HepG2 (cell line): Measurements from ENCODE around the gene BID. TPM values are rescaled to one million over a fixed set of nuclear protein-coding genes. Genes with fewer than 3 reads are reported as not detected.
A peak's percentile ranks its signal among the peaks of the same experiment; 100 is the strongest.

Source experiments
- CAMTA2 ChIP-seq: sonication (generic); formaldehyde crosslinking; IDR thresholded peaks from 2 replicates; pipeline ENCODE4 v1.4.0; 2020; ENCODE audit warnings: mild to moderate bottlenecking, missing genetic modification reagents, borderline replicate concordance
- HMG20B ChIP-seq: conservative IDR thresholded peaks from 2 replicates; pipeline ENCODE4 v1.6.1; 2016; ENCODE audit warnings: missing genetic modification reagents, missing compliant biosample characterization
- KAT2B ChIP-seq: fragments of 150-350 bp; IDR thresholded peaks from 2 replicates; pipeline ENCODE4 v1.6.1; 2014; ENCODE audit warnings: low read depth, low read length, borderline replicate concordance
- KAT7 ChIP-seq: IDR thresholded peaks from 2 replicates; pipeline ENCODE4 v1.6.1; 2018; ENCODE audit warnings: borderline replicate concordance, missing compliant biosample characterization
- KDM1A ChIP-seq: IDR thresholded peaks from 2 replicates; pipeline ENCODE4 v1.6.1; 2016; ENCODE audit warnings: missing compliant biosample characterization
- KDM5B ChIP-seq: sonication (generic); formaldehyde crosslinking; IDR thresholded peaks from 2 replicates; pipeline ENCODE4 v1.4.0; 2020; ENCODE audit warnings: missing genetic modification reagents, mild to moderate bottlenecking, borderline replicate concordance
- NONO ChIP-seq, 2 experiments: fragments of 450-650 bp in 1 of 2; sonication (generic) in 1 of 2; formaldehyde crosslinking in 1 of 2; IDR thresholded peaks in 1 of 2; conservative IDR thresholded peaks in 1 of 2; 2 replicates each; pipeline versions ENCODE4 v1.6.1 to v1.8.0; 2017 to 2022; ENCODE audit warnings: mild to moderate bottlenecking in 1 of 2, missing genetic modification reagents in 1 of 2, moderate library complexity in 1 of 2
- NPAS2 ChIP-seq: sonication (generic); formaldehyde crosslinking; IDR thresholded peaks from 2 replicates; pipeline ENCODE4 v1.8.0; 2022; ENCODE audit warnings: mild to moderate bottlenecking, missing genetic modification reagents, borderline replicate concordance
- ONECUT2 ChIP-seq: sonication (generic); formaldehyde crosslinking; IDR thresholded peaks from 2 replicates; pipeline ENCODE4 v1.4.0; 2020; ENCODE audit warnings: missing genetic modification reagents
- PBX2 ChIP-seq: IDR thresholded peaks from 2 replicates; pipeline ENCODE4 v1.6.1; 2016; ENCODE audit warnings: control low read depth
- RCOR2 ChIP-seq: IDR thresholded peaks from 2 replicates; pipeline ENCODE4 v1.6.1; 2016; ENCODE audit warnings: missing biosample characterization, missing genetic modification reagents
- SAP130 ChIP-seq: IDR thresholded peaks from 2 replicates; pipeline ENCODE4 v1.6.1; 2016; ENCODE audit warnings: low read depth
- TAF1 ChIP-seq: sonication (generic); formaldehyde crosslinking; IDR thresholded peaks from 2 replicates; pipeline ENCODE4 v1.4.0; 2020; ENCODE audit warnings: missing genetic modification reagents
- YEATS4 ChIP-seq: sonication (generic); formaldehyde crosslinking; IDR thresholded peaks from 2 replicates; pipeline ENCODE4 v1.4.0; 2020; ENCODE audit warnings: missing genetic modification reagents, borderline replicate concordance
- ZFP36 ChIP-seq: fragments of 150-350 bp; IDR thresholded peaks from 2 replicates; pipeline ENCODE4 v1.6.1; 2018; ENCODE audit warnings: borderline replicate concordance, low read length, low read depth; ENCODE audit not compliant: partially characterized antibody
- ZFP82 ChIP-seq: sonication (generic); formaldehyde crosslinking; IDR thresholded peaks from 2 replicates; pipeline ENCODE4 v1.5.1; 2020; ENCODE audit warnings: mild to moderate bottlenecking, missing genetic modification reagents, borderline replicate concordance
- ZNF318 ChIP-seq: sonication (generic); formaldehyde crosslinking; IDR thresholded peaks from 2 replicates; pipeline ENCODE4 v1.4.0; 2020; ENCODE audit warnings: mild to moderate bottlenecking, missing genetic modification reagents
- ZNF431 ChIP-seq: sonication (generic); formaldehyde crosslinking; IDR thresholded peaks from 2 replicates; pipeline ENCODE4 v1.9.0; 2022; ENCODE audit warnings: missing genetic modification reagents, low read depth, mild to moderate bottlenecking, borderline replicate concordance
- ZNF496 ChIP-seq: sonication (generic); formaldehyde crosslinking; IDR thresholded peaks from 2 replicates; pipeline ENCODE4 v1.8.1; 2023; ENCODE audit warnings: mild to moderate bottlenecking, moderate library complexity, missing genetic modification reagents; ENCODE audit not compliant: insufficient replicate concordance
- ZNF501 ChIP-seq: sonication (generic); formaldehyde crosslinking; IDR thresholded peaks from 2 replicates; pipeline ENCODE4 v1.5.1; 2020; ENCODE audit warnings: mild to moderate bottlenecking, moderate library complexity, missing genetic modification reagents
- ZNF572 ChIP-seq: sonication (generic); formaldehyde crosslinking; IDR thresholded peaks from 2 replicates; pipeline ENCODE4 v1.5.1; 2020; ENCODE audit warnings: mild to moderate bottlenecking, missing genetic modification reagents
- ZNF672 ChIP-seq: sonication (generic); formaldehyde crosslinking; IDR thresholded peaks from 2 replicates; pipeline ENCODE4 v1.8.1; 2022; ENCODE audit warnings: missing genetic modification reagents
- ZNF746 ChIP-seq: sonication (generic); formaldehyde crosslinking; IDR thresholded peaks from 2 replicates; pipeline ENCODE4 v1.8.0; 2022; ENCODE audit warnings: mild to moderate bottlenecking, missing genetic modification reagents
- ZSCAN9 ChIP-seq: IDR thresholded peaks from 2 replicates; pipeline ENCODE4 v1.6.1; 2016; ENCODE audit warnings: borderline replicate concordance
- polyA plus RNA-seq, 8 experiments: library from polyadenylated mRNA; depleted of rRNA in 3 of 8; stranded (reverse) in 7 of 8; unstranded in 1 of 8; fragments of >200 nt; fragmentation: Illumina TruSeq in 4 of 8; extraction: Trizol in 4 of 8; gene quantifications; 2 replicates each; pipeline versions ENCODE4 v1.2.1 to v1.2.3, GENCODE V29; 2011 to 2016; ENCODE audit warnings: low read depth in 4 of 8, missing spikeins in 1 of 8, mixed read lengths in 1 of 8; ENCODE audit not compliant: insufficient read depth in 1 of 8
- total RNA-seq, 5 experiments: library from RNA; depleted of rRNA; stranded (reverse); fragments of >200 nt; fragmentation: Illumina TruSeq; extraction: Trizol; gene quantifications; 2 replicates each; pipeline ENCODE4 v1.2.3, GENCODE V29; 2016; ENCODE audit warnings: low read depth in 1 of 5

BID gene
- total and polyA plus RNA-seq, 2 of the 13 experiments (the other 11 are each of a cell fraction or from before 2014, with no cell fraction given) = 35.3 to 51.7 TPM

- TF ChIP-seq ZNF318 (CRISPR knock-in tag) = no peak
- no peak for TF ChIP-seq ONECUT2 (CRISPR knock-in tag)
- no peak for TF ChIP-seq YEATS4
- no peak for TF ChIP-seq ZNF501
- no peak for TF ChIP-seq ZNF746 (CRISPR knock-in tag)
- TF ChIP-seq ZFP36 = no peak
- no peak for TF ChIP-seq ZNF572 (CRISPR knock-in tag)
- TF ChIP-seq KDM5B (CRISPR knock-in tag) = peak; percentile 66; the same call in 1 of the 2 replicates
- TF ChIP-seq NPAS2 (CRISPR knock-in tag) = no peak
- no peak for TF ChIP-seq RCOR2 (CRISPR knock-in tag)
- TF ChIP-seq SAP130 (CRISPR knock-in tag) = no peak
- TF ChIP-seq CAMTA2 (CRISPR knock-in tag) = no peak
- TF ChIP-seq ZFP82 (CRISPR knock-in tag) = no peak
- no peak for TF ChIP-seq ZNF431 (CRISPR knock-in tag)
- no peak for TF ChIP-seq KAT7 (CRISPR knock-in tag)
- no peak for TF ChIP-seq NONO (IDR thresholded peaks at IDR 0.05)
- TF ChIP-seq NONO (CRISPR knock-in tag; conservative IDR thresholded peaks at IDR 0.05) = peak; percentile 54
- no peak for TF ChIP-seq ZNF672
- TF ChIP-seq PBX2 (CRISPR knock-in tag) = no peak
- TF ChIP-seq TAF1 = no peak
- no peak for TF ChIP-seq KDM1A (CRISPR knock-in tag)
- TF ChIP-seq ZSCAN9 (CRISPR knock-in tag) = no peak
- no peak for TF ChIP-seq HMG20B
- TF ChIP-seq ZNF496 (CRISPR knock-in tag) = no peak
- no peak for TF ChIP-seq KAT2B
Measured at GRCh38 chr22:17742527-17742902, 31.8 kb downstream of the BID start (continued).
